GM11168 (cell line): ENCODE results near the gene C16orf82.

Source experiments
- in situ Hi-C: fragments of 300-500 bp; cut with MboI; formaldehyde crosslinking; loops from one replicate; pipeline ENCODE4 v1.12.0; 2022; ENCODE audit warnings: low sequenced_read_pairs; ENCODE audit not compliant: unreplicated experiment

C16orf82 gene

DNA sequence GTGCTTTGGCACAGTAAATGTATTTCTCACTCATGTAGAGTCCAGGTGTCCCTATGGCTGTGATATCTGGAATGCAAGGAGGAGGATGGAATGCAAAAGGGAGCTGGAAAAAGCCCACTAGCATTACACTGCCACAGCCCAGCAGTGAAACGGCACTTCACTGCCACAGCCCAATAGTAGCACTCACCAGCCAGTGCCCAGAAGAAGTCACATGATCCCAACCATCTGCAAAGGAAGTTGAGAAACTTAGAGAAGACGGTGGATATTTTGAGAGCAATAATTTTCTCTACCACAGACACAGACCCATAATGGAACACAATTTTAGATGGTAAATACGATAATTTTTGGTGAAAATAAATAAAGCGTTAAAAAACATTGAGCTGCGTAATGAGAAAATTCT lies 51.8 kb downstream of the C16orf82 start:
- in situ Hi-C loops, result loop anchor here (25.0 kb wide), 1 partner anchor 1281 kb away; no protein-coding TSS in a partner anchor
